PC-9 (cell line): ENCODE data around the gene WNT16.

Source experiments
- EZH2 ChIP-seq: fragments of 200-600 bp; sonication (generic); IDR thresholded peaks from 2 replicates; pipeline ENCODE4 v1.8.0; 2017; ENCODE audit warnings: antibody characterized with exemption, low read depth
- TF ChIP-seq, protein P1 (sequence below): fragments of 200-600 bp; sonication (generic); conservative IDR thresholded peaks from 2 replicates; pipeline ENCODE4 v1.6.1; 2017; ENCODE audit warnings: mixed run types, antibody characterized with exemption, mild to moderate bottlenecking, moderate library complexity

DNA sequence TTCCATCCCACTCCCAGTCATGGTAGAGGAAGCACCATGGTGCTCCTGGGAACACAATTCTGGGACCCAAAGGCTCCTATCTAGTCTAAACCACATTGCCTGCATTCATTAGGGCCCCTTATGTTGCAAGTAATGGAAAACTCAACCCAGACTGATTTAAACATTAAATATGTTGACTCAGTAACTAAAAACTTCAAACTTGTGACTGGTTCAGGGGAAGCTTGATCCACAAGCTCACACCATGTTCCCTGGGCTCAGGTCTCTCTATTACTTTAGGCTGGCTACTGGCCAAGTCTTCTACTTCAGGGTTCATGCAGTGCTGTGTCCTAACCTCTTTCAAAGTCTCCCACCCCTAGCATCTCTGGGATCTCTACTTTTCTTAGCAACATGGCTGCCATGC lies 13.1 kb downstream of the WNT16 start:
- TF ChIP-seq, protein P1, sequence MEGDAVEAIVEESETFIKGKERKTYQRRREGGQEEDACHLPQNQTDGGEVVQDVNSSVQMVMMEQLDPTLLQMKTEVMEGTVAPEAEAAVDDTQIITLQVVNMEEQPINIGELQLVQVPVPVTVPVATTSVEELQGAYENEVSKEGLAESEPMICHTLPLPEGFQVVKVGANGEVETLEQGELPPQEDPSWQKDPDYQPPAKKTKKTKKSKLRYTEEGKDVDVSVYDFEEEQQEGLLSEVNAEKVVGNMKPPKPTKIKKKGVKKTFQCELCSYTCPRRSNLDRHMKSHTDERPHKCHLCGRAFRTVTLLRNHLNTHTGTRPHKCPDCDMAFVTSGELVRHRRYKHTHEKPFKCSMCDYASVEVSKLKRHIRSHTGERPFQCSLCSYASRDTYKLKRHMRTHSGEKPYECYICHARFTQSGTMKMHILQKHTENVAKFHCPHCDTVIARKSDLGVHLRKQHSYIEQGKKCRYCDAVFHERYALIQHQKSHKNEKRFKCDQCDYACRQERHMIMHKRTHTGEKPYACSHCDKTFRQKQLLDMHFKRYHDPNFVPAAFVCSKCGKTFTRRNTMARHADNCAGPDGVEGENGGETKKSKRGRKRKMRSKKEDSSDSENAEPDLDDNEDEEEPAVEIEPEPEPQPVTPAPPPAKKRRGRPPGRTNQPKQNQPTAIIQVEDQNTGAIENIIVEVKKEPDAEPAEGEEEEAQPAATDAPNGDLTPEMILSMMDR = no peak
- no peak for TF ChIP-seq EZH2
